ENCODE measurements around the gene ST7.

Gene ST7

DNA sequence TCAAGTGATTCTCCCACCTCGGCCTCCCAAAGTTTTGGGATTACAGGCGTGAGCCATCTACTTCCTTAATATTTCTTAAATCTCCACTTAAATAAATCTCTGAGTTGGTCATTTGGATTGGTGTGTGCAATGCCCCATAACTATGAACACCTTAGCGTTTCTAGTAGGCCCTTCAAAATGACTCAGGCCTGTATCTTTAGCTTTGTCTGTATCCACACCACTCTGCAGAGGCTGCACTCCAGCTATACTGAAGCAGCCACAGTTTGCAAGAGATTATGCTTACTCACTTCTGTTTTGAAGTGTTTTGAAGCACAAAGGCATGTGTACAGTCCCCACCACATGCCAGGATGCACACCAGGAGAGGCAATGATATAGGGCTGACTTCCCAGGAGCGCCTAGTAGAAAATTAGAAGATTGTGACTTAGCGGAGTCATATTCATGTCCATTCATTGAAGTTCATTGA is 2.4 kb upstream of the ST7 start:
- DNase-seq (ENCODE audit: low read depth), result no peak

DNA sequence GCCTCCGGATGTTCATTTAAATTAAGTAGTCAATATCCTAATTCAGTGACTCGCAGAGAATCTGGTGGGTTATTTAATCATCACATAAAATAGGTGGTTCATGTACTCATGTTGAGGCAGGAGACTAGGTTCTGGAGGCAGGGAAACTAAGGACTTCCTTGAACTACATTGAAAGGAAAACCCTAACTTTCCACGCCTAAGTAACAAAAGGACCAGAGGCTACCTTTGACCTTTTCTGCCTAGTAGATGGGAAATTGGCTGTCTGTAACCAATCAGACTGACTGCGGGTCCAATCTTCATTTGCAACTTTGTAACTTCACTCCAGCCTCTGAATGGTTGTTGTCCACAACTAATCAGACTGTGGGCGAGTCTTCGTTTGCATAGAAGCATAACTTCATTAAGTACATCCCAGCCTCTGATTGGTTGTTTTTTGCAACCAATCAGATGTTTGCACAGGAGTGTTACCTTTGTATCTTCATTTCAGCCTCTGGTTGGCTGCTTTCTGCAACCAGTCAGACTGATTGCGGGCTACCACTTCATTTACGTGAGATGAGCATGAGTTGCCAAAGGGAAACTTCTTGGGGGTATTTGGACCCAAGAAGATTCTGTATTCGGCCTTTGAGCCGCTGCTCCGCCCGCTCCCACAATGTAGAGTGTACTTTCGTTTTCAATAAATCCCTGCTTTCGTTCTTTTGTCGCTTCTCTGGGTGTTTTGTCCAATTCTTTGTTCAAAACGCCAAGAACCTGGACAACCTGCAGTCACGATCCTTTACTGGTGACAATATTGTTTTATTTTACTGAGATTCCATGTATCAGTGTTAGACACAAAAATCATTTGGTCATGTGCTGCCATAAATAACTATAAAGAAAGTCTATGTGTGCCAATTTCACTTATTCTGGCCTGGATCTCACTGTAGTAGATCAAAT is 1.7 kb upstream of the ST7 start:
- TF ChIP-seq, protein P1, sequence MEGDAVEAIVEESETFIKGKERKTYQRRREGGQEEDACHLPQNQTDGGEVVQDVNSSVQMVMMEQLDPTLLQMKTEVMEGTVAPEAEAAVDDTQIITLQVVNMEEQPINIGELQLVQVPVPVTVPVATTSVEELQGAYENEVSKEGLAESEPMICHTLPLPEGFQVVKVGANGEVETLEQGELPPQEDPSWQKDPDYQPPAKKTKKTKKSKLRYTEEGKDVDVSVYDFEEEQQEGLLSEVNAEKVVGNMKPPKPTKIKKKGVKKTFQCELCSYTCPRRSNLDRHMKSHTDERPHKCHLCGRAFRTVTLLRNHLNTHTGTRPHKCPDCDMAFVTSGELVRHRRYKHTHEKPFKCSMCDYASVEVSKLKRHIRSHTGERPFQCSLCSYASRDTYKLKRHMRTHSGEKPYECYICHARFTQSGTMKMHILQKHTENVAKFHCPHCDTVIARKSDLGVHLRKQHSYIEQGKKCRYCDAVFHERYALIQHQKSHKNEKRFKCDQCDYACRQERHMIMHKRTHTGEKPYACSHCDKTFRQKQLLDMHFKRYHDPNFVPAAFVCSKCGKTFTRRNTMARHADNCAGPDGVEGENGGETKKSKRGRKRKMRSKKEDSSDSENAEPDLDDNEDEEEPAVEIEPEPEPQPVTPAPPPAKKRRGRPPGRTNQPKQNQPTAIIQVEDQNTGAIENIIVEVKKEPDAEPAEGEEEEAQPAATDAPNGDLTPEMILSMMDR (IDR thresholded peaks at IDR 0.05; ENCODE audit: insufficient read depth, low read depth, low read length, missing control alignments), result no peak
- DNase-seq (ENCODE audit: low read depth), result no peak
- no peak overlapping the region for H3K4me3 ChIP-seq (ENCODE audit: low read length)

More for the DNA sequence above, 2.4 kb upstream of the ST7 start:
- TF ChIP-seq, protein P1 (IDR thresholded peaks at IDR 0.05; ENCODE audit: insufficient read depth, low read depth, low read length, missing control alignments), result no peak
- H3K4me3 ChIP-seq (ENCODE audit: low read length), result no peak overlapping the region

DNA sequence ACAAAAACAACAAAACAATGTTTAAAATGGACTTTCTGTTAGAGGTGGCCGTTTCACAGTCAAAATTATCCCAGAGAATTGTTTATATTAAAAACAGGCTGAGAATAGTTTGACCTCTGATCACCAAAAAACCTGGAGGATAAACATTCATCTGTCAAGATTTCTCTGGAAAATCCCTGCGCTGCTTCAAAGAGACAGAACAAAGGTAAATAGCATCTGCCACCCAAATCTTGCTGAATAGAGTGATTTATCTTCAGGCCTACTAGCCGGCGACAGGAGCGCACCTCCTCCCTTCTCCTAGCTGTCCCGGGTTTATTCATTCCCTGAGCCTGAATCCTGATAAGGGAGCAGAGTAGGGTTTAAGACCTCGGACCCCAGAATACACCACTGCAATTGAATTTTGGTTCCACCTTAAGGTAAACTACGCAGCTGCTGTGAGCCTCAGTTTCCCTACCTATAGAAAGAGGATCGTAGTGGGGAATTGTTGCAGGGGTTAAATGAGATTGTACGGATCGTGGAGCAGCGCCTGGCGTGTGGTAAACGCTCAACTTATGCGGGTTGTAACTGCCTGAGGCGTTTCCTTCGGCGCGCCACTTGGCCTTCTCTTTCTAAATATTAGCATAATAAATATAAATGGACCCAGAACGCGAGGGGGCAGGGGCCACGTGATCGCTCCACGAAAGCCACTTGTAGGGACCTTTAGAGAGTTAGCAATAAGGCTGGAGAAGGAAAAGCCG is 498 bp upstream of the ST7 start:
- TF ChIP-seq, protein P1 (IDR thresholded peaks at IDR 0.05; ENCODE audit: insufficient read depth, low read depth, low read length, missing control alignments), result no peak
- no peak for DNase-seq (ENCODE audit: low read depth)
- H3K4me3 ChIP-seq (ENCODE audit: low read length), result peak overlapping the region; percentile 71

DNA sequence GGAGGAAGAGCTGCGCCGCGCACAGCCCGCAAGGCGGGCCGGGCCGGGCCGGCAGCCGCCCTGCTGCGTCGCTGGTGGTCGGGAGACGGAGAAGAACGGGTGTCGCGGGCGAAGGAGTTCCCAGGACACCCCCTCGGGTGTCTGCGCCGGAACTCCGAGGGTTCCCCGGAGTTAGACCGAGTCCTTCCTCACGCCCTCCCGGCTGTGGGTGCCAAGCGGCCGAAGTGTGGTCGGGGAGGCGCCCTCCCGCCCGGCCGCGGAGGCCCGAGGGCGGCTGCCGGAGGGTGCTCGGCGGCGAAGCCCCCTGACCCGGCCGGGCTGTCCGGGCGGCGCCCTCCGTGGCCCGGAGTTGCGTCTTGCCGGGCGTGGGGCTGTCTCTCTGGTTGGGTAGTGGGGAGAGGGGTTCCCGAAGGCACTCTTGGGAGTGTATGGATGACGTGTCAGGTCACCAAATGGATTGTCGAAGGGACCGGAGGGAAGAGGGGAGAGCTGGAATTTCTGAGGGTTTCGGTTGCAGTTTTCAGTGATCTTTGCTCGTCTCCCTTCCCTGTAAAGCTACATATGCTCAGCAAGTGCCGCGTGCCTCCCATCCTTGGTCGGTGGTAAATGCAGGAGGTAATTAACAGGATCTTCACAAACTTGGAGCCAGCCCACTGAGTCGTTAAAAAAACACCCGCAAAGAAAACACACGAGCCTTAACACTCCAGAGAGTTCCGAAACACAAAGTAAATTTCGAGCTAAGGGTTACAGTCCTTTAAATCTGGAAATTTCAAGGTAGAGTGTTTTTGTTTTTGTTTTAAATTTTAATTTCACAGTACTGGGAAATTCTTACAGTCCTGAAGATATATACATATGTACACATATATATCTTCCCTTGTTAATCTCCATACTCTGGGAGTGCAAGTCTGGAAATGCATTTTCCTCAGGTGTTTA is 871 bp downstream of the ST7 start:
- peak overlapping the region; percentile 70 for H3K4me3 ChIP-seq (ENCODE audit: low read length)
- DNase-seq (ENCODE audit: low read depth), result peak; percentile 72
- TF ChIP-seq, protein P1 (IDR thresholded peaks at IDR 0.05; ENCODE audit: insufficient read depth, low read depth, low read length, missing control alignments), result no peak

DNA sequence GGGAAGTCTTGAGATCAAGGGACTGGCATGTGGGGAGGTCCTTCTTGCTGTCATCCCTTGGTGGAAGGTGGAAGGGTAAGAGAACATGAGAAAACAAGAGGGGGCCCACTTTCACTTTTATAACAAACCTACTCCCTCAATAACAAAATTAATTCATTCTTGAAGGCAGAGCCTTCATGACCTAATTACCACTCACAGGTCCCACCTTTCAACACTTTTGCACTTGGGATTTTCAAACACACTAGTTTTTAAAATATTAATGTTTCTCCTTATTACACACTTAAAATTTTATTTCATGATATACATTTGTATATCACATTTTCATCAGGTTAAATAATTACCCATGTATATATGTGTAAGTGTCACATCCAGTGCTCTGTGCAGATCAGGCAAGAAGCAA is 2.0 kb downstream of the ST7 start:
- TF ChIP-seq, protein P1 (IDR thresholded peaks at IDR 0.05; ENCODE audit: insufficient read depth, low read depth, low read length, missing control alignments), result no peak
- H3K4me3 ChIP-seq (ENCODE audit: low read length), result peak overlapping the region; percentile 70

DNA sequence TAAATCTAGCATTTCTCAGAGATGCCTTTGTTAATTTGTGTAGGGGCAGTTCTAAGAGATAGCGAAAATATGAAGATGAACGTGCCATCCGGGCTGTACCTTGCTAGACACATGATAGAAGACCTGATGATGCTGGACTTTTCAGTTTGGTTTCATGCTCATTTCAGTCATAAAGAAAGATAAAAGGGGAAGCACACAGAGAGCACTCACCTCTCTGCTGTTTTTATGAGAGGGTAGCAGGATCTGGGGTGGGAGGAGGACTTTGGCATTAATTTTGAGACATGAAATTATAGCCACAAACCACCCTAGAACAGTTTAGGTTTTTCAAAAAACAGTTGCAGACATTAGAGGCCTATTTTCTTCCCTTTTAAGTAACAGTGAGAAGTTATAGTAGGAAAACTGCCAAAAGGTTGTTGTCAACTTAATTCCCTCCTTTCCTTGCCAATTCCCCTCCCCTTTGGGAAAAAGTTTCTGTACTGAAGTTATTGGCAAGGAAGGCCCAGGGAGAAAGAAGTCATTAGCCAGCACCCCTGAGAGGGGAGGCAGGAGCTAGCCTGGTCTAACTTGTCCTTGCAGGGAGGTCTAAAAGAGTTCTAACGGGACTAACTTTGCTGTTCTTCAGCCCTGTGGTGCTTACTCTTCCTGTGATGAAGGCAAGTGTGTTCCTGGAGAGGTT is 2.6 kb downstream of the ST7 start:
- TF ChIP-seq, protein P1 (IDR thresholded peaks at IDR 0.05; ENCODE audit: insufficient read depth, low read depth, low read length, missing control alignments), result no peak
- H3K4me3 ChIP-seq (ENCODE audit: low read length), result no peak overlapping the region
- DNase-seq (ENCODE audit: low read depth), result no peak

More for the DNA sequence above, 2.0 kb downstream of the ST7 start:
- DNase-seq (ENCODE audit: low read depth), result no peak

All from epithelial cell of esophagus (primary cell).